CD4-positive, CD25-positive, alpha-beta regulatory T cell (primary cell): Measurements from ENCODE around the gene PPIL6. TPM values are rescaled to one million over a fixed set of nuclear protein-coding genes. Genes with fewer than 3 reads are reported as not detected.

Source experiments
- ATAC-seq, 2 donors: fragments of 150-1000 bp; cut with Tn5 transposase; one replicate each; pipeline ENCODE4 v1.10.0; 2021; ENCODE audit warnings: low read depth in 2 of 2, moderate number of reproducible peaks in 2 of 2, moderate library complexity in 1 of 2
- DNase-seq, 3 donors: peaks; one replicate each; pipeline versions ENCODE4 v3.0.0 to v3.0.0-alpha.2; 2012 to 2022; ENCODE audit warnings: mixed read lengths in 1 of 3
- H3K27ac ChIP-seq: one replicate; pipeline ENCODE4 v1.7.0; 2013; ENCODE audit warnings: mild to moderate bottlenecking, low read length; ENCODE audit not compliant: insufficient read depth, poor library complexity, severe bottlenecking
- H3K27me3 ChIP-seq: one replicate; pipeline ENCODE4 v1.7.0; 2013; ENCODE audit warnings: low read length; ENCODE audit not compliant: control insufficient read depth, insufficient read depth
- H3K36me3 ChIP-seq: one replicate; pipeline ENCODE4 v1.7.0; 2013; ENCODE audit warnings: mild to moderate bottlenecking, low read length, moderate library complexity; ENCODE audit not compliant: control insufficient read depth, insufficient read depth
- H3K4me1 ChIP-seq: 2 replicates; pipeline ENCODE4 v1.7.0; 2013; ENCODE audit warnings: mild to moderate bottlenecking, low read length; ENCODE audit not compliant: insufficient read depth, control insufficient read depth, poor library complexity, severe bottlenecking
- H3K4me3 ChIP-seq: one replicate; pipeline ENCODE4 v1.7.0; 2013; ENCODE audit warnings: low read depth, mild to moderate bottlenecking, low read length, moderate library complexity
- H3K9me3 ChIP-seq, 2 experiments: 1 replicate in 1 of 2; 2 replicates in 1 of 2; pipeline ENCODE4 v1.7.0; 2013; ENCODE audit warnings: low read length in 2 of 2, mild to moderate bottlenecking in 1 of 2, moderate library complexity in 1 of 2; ENCODE audit not compliant: control insufficient read depth in 2 of 2
- H3K27ac Mint-ChIP-seq, 3 donors: one replicate each; pipeline ENCODE4 v1.8.0; 2020 to 2022; ENCODE audit warnings: mild to moderate bottlenecking in 3 of 3, mixed read lengths in 3 of 3, moderate library complexity in 2 of 3
- H3K27me3 Mint-ChIP-seq: one replicate; pipeline ENCODE4 v1.8.0; 2022; ENCODE audit warnings: mild to moderate bottlenecking, mixed read lengths
- H3K36me3 Mint-ChIP-seq: one replicate; pipeline ENCODE4 v1.8.0; 2020; ENCODE audit warnings: mixed read lengths
- H3K4me1 Mint-ChIP-seq, 4 donors: one replicate each; pipeline ENCODE4 v1.8.0; 2020 to 2022; ENCODE audit warnings: mixed read lengths in 4 of 4, mild to moderate bottlenecking in 1 of 4
- H3K4me3 Mint-ChIP-seq, 4 donors: one replicate each; pipeline ENCODE4 v1.8.0; 2020 to 2022; ENCODE audit warnings: mild to moderate bottlenecking in 4 of 4, mixed read lengths in 4 of 4, moderate library complexity in 3 of 4
- H3K9me3 Mint-ChIP-seq, 7 donors: one replicate each; pipeline ENCODE4 v1.8.0; 2020 to 2022; ENCODE audit warnings: mixed read lengths in 7 of 7, mild to moderate bottlenecking in 3 of 7, moderate library complexity in 2 of 7
- polyA plus RNA-seq, 4 donors: library from polyadenylated mRNA; unstranded; fragments of 300-500 nt; fragmentation: Illumina TruSeq; gene quantifications; one replicate each; pipeline ENCODE4 v1.2.3, GENCODE V29; 2021
- total RNA-seq: library from RNA; stranded (reverse); gene quantifications from one replicate; pipeline ENCODE4 v1.2.3, GENCODE V29; 2022

The PPIL6 gene
- total and polyA plus RNA-seq, 5 donors from 2014 or later = 0.24 to 0.91 (median 0.42) TPM

GRCh38 chr6:109480993-109481480, 40.6 kb upstream of the PPIL6 start:
- peaks cover 66% of the 10 kb centered on the region for H3K4me1 ChIP-seq
- peak overlapping the region; percentile 99 for H3K4me3 ChIP-seq
- Mint-ChIP-seq H3K36me3 (peaks cover 40% of the 10 kb centered on the region), H3K9me3 (no peaks in the 10 kb centered on the region), H3K27me3 (peaks cover 7% of the 10 kb centered on the region), H3K4me3 (peak overlapping the region; percentile 94 to 99 (median 97)), H3K27ac (peak overlapping the region; percentile 22 to 95 (median 89)), H3K4me1 (peaks cover 35 to 66% (median 46%) of the 10 kb centered on the region in 4 donors)
- DNase-seq (no peak), ATAC-seq (no peak)
- H3K27ac ChIP-seq = peak overlapping the region; percentile 80
- no peaks in the 10 kb centered on the region for H3K27me3 ChIP-seq
- H3K36me3 ChIP-seq = peaks cover 14% of the 10 kb centered on the region
- H3K9me3 ChIP-seq = no peaks in the 10 kb centered on the region

DNA sequence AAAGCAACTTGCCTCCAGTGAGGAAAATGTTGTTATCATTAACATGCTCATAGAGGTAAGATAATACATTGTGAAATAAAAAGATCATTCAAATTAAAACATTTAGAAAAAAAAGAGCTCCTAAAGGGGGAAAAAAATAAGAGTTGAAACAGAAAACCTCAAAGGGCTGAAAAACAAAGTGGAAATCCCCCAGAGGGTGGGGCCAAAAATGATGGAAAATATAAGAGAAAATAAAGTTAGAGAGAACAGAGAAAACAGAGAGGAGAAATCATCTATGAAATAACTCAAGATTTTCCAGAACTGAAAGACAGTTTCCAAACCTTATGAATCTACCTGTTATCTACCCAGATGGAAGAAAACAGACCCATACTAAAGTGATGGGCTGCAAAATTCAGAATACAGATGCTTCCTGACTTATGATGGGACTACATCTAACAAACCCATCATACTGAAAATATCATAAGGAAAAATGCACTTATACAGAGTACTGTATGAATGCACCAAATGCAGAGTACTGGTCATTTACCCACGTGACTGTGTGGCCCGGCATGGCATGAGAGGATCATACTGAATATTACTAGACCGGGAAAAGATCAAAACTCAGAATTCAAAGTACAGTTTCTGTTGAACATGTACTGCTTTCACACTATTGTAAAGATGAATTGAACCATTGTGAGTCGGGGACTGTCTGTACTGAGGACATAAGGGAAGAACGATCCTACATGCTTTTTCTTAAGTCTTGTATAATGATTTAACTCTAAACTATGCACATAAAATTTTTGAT, 38.6 kb upstream of the PPIL6 start:
- peaks cover 55% of the 10 kb centered on the region for H3K36me3 Mint-ChIP-seq
- peak in 1 of 3 donors; percentile 19 for DNase-seq
- peaks cover 31% of the 10 kb centered on the region for H3K36me3 ChIP-seq

DNA sequence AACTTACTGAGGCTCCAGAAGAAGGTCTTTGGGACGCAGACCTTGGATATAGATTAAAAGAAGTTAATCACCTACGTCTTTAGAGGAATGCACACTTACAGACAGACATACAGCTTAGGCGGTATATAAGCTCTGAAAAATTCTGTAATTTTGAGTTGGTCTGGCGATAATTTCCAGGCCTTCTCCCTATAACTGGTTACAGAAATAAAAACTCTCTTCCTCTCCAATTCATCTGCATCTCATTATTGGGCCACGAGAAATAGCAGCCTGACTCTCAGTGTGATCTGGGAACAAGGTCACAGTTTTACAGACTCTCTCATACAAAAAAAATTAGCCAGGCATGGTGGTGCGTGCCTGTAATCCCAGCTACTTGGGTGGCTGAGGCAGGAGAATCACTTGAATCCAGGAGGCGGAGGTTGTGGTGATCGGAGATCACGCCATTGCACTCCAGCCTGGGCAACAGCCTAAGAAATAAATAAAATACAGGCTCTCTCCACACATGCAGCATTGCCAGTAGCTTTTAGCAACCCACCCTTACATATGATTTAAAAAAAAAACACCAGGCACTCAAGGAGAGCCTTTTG, 37.9 kb upstream of the PPIL6 start:
- peaks cover 60% of the 10 kb centered on the region for H3K36me3 Mint-ChIP-seq
- H3K27ac ChIP-seq = peak overlapping the region; percentile 64
- H3K36me3 ChIP-seq = peaks cover 38% of the 10 kb centered on the region

More for the DNA sequence above, 38.6 kb upstream of the PPIL6 start:
- Mint-ChIP-seq H3K4me3 (peak overlapping the region; percentile 94 to 99 (median 97)), H3K4me1 (peaks cover 30 to 77% (median 55%) of the 10 kb centered on the region in 4 donors), H3K27ac (peak overlapping the region; percentile 91 to 95 (median 92)), H3K27me3 (peaks cover 7% of the 10 kb centered on the region), H3K9me3 (no peaks in the 10 kb centered on the region)
- Histone ChIP-seq H3K9me3 (no peaks in the 10 kb centered on the region), H3K4me1 (peaks cover 76% of the 10 kb centered on the region), H3K4me3 (peak overlapping the region; percentile 93), H3K27me3 (no peaks in the 10 kb centered on the region), H3K27ac (peak overlapping the region; percentile 64)
- no peak for ATAC-seq

DNA sequence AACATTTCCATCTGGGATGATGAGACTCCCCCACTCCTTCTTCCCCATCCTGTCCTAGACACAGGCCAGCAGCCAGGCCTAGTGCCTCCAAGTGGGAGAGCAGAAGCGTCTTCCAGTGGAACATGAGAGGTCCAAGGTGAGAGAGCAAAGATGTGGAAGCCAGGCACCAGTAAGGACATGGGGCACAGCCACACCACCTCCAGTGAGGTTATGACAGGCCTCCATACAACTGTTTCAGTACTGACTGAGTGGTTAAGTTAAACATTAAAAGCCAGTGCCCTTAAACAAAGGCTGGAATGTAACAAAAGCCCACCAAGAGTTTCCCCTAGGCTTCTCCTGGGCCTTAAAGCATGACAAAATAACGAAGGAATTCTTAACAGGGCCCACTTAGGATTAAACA, 37.3 kb upstream of the PPIL6 start:
- H3K9me3 Mint-ChIP-seq = peaks cover 0 to 3% (median 0%) of the 10 kb centered on the region in 7 donors
- Histone ChIP-seq H3K9me3 (no peaks in the 10 kb centered on the region), H3K27ac (peak overlapping the region; percentile 6), H3K36me3 (peaks cover 44% of the 10 kb centered on the region), H3K4me1 (peaks cover 84% of the 10 kb centered on the region), H3K27me3 (no peaks in the 10 kb centered on the region), H3K4me3 (peak overlapping the region; percentile 93)
- peak overlapping the region; percentile 94 to 99 (median 97) for H3K4me3 Mint-ChIP-seq
- peaks cover 25 to 84% (median 62%) of the 10 kb centered on the region in 4 donors for H3K4me1 Mint-ChIP-seq
- peaks cover 66% of the 10 kb centered on the region for H3K36me3 Mint-ChIP-seq
- ATAC-seq = no peak
- H3K27me3 Mint-ChIP-seq = peaks cover 7% of the 10 kb centered on the region
- DNase-seq = no peak
- peak overlapping the region in 2 of 3 donors; percentile 92 to 95 for H3K27ac Mint-ChIP-seq

More for the DNA sequence above, 37.9 kb upstream of the PPIL6 start:
- H3K4me1 Mint-ChIP-seq = peaks cover 25 to 78% (median 56%) of the 10 kb centered on the region in 4 donors
- H3K27ac Mint-ChIP-seq = peak overlapping the region; percentile 91 to 95 (median 92)
- H3K9me3 ChIP-seq = no peaks in the 10 kb centered on the region
- peaks cover 0 to 1% (median 0%) of the 10 kb centered on the region in 7 donors for H3K9me3 Mint-ChIP-seq
- peaks cover 7% of the 10 kb centered on the region for H3K27me3 Mint-ChIP-seq
- DNase-seq = no peak
- no peak for ATAC-seq
- peaks cover 79% of the 10 kb centered on the region for H3K4me1 ChIP-seq
- no peaks in the 10 kb centered on the region for H3K27me3 ChIP-seq
- peak overlapping the region; percentile 94 to 99 (median 97) for H3K4me3 Mint-ChIP-seq
- H3K4me3 ChIP-seq = peak overlapping the region; percentile 93

GRCh38 chr6:109477184-109477583, 36.8 kb upstream of the PPIL6 start:
- H3K27ac Mint-ChIP-seq = peak overlapping the region in 2 of 3 donors; percentile 92 to 95
- peaks cover 71% of the 10 kb centered on the region for H3K36me3 Mint-ChIP-seq
- ATAC-seq = no peak
- peaks cover 7% of the 10 kb centered on the region for H3K27me3 Mint-ChIP-seq
- Histone ChIP-seq H3K4me1 (peaks cover 85% of the 10 kb centered on the region), H3K36me3 (peaks cover 49% of the 10 kb centered on the region), H3K27ac (no peak overlapping the region), H3K4me3 (peak overlapping the region; percentile 93), H3K27me3 (no peaks in the 10 kb centered on the region), H3K9me3 (no peaks in the 10 kb centered on the region)
- peak overlapping the region; percentile 94 to 99 (median 97) for H3K4me3 Mint-ChIP-seq
- peaks cover 25 to 89% (median 67%) of the 10 kb centered on the region in 4 donors for H3K4me1 Mint-ChIP-seq
- no peak for DNase-seq
- peaks cover 0 to 3% (median 0%) of the 10 kb centered on the region in 7 donors for H3K9me3 Mint-ChIP-seq

- H3K36me3 Mint-ChIP-seq = peaks cover 74% of the 10 kb centered on the region
- Histone ChIP-seq H3K36me3 (peaks cover 65% of the 10 kb centered on the region), H3K27ac (no peak overlapping the region), H3K9me3 (no peaks in the 10 kb centered on the region), H3K4me3 (peak overlapping the region; percentile 93), H3K4me1 (peaks cover 70% of the 10 kb centered on the region), H3K27me3 (no peaks in the 10 kb centered on the region)
- peaks cover 0 to 3% (median 0%) of the 10 kb centered on the region in 7 donors for H3K9me3 Mint-ChIP-seq
- H3K27me3 Mint-ChIP-seq = no peaks in the 10 kb centered on the region
- peaks cover 14 to 89% (median 63%) of the 10 kb centered on the region in 4 donors for H3K4me1 Mint-ChIP-seq
- DNase-seq (no peak), ATAC-seq (no peak)
- H3K27ac Mint-ChIP-seq = peak overlapping the region in 1 of 3 donors; percentile 12
- H3K4me3 Mint-ChIP-seq = peak overlapping the region; percentile 45 to 99 (median 68)
Measured at GRCh38 chr6:109475625-109476024, 35.2 kb upstream of the PPIL6 start.

DNA sequence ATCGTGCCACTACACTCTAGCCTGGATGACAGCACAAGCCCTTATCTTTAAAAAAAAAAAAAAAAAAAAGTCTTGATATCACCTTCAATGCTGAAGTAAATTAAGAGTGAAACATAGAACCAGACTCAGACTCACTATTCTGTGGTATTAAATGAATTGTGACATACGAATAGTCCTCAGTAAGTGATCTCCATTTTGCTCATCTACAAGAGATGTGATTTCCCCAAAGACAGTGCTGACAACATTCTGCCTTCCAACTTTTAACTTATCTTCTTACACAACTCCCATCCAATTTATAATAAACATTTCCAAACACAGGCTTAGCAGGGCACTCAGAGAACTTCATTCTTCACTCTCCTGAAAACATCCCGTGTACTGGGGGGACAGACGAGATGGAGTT, 34.6 kb upstream of the PPIL6 start:
- Histone ChIP-seq H3K4me3 (no peak overlapping the region), H3K27ac (no peak overlapping the region), H3K9me3 (no peaks in the 10 kb centered on the region), H3K36me3 (peaks cover 68% of the 10 kb centered on the region), H3K4me1 (peaks cover 64% of the 10 kb centered on the region), H3K27me3 (no peaks in the 10 kb centered on the region)
- DNase-seq (no peak), ATAC-seq (no peak)
- Mint-ChIP-seq H3K4me3 (peak overlapping the region in 2 of 4 donors; percentile 6 to 28), H3K27me3 (no peaks in the 10 kb centered on the region), H3K4me1 (peaks cover 14 to 90% (median 58%) of the 10 kb centered on the region in 4 donors), H3K9me3 (peaks cover 0 to 3% (median 0%) of the 10 kb centered on the region in 7 donors), H3K27ac (peak overlapping the region in 2 of 3 donors; percentile 12 to 52), H3K36me3 (peaks cover 74% of the 10 kb centered on the region)
